Measurements from ENCODE around the gene PIP4K2B. TPM values are rescaled to one million over a fixed set of nuclear protein-coding genes. Genes with fewer than 3 reads are reported as not detected.

Gene PIP4K2B
- total RNA-seq, 2 experiments from 2014 or later = 33.0 to 38.6 TPM

- H3K36me3 ChIP-seq (ENCODE audit: insufficient read depth, low read length) = peaks cover 57% of the 10 kb centered on the region
- ChIA-PET CTCF (ENCODE audit: unreplicated experiment) (no interaction called here), POLR2A (no interaction called here)
- no peak overlapping the region for H3K27ac ChIP-seq (ENCODE audit: low read depth, low read length, poor library complexity, severe bottlenecking)
- H3K79me2 ChIP-seq (ENCODE audit: insufficient read depth, low read depth, low read length) = peaks cover 59% of the 10 kb centered on the region
- TF ChIP-seq, protein P1, sequence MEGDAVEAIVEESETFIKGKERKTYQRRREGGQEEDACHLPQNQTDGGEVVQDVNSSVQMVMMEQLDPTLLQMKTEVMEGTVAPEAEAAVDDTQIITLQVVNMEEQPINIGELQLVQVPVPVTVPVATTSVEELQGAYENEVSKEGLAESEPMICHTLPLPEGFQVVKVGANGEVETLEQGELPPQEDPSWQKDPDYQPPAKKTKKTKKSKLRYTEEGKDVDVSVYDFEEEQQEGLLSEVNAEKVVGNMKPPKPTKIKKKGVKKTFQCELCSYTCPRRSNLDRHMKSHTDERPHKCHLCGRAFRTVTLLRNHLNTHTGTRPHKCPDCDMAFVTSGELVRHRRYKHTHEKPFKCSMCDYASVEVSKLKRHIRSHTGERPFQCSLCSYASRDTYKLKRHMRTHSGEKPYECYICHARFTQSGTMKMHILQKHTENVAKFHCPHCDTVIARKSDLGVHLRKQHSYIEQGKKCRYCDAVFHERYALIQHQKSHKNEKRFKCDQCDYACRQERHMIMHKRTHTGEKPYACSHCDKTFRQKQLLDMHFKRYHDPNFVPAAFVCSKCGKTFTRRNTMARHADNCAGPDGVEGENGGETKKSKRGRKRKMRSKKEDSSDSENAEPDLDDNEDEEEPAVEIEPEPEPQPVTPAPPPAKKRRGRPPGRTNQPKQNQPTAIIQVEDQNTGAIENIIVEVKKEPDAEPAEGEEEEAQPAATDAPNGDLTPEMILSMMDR (conservative IDR thresholded peaks at IDR 0.05; ENCODE audit: low read length) = no peak
- no peak for TF ChIP-seq EZH2phosphoT487 (IDR thresholded peaks at IDR 0.05; ENCODE audit: borderline replicate concordance, low read depth, low read length)
- peaks cover 55% of the 10 kb centered on the region for H3K4me1 ChIP-seq (ENCODE audit: insufficient read depth, low read length, poor library complexity, severe bottlenecking)
- peak overlapping the region; percentile 80; the same call in 1 of the 2 replicates for H3K4me2 ChIP-seq (ENCODE audit: low read length)
- no peaks in the 10 kb centered on the region for H3K9me3 ChIP-seq (ENCODE audit: low read length)
- no peak for DNase-seq (ENCODE audit: low spot score)
- no peaks in the 10 kb centered on the region for H4K20me1 ChIP-seq (ENCODE audit: insufficient read depth, low read length)
- no peaks in the 10 kb centered on the region for H3K9me2 ChIP-seq (ENCODE audit: insufficient read depth, low read length)
- no TSS peak for BruUV-seq (replicated peaks)
- H2AFZ ChIP-seq (ENCODE audit: low read length) = no peak overlapping the region
- intact Hi-C loops (cut with micrococcal nuclease; ENCODE audit: unreplicated experiment) = no loop called here
- no peak overlapping the region for H3K4me3 ChIP-seq (ENCODE audit: low read depth, low read length, poor library complexity, severe bottlenecking)
Observed at GRCh38 chr17:38741461-38741860, 57.9 kb downstream of the PIP4K2B start.

GRCh38 chr17:38740806-38741205 lies 58.5 kb downstream of the PIP4K2B start:
- peak overlapping the region; percentile 20 for H3K27ac ChIP-seq (ENCODE audit: low read depth, low read length, poor library complexity, severe bottlenecking)
- no peak overlapping the region for H3K4me2 ChIP-seq (ENCODE audit: low read length)
- CTCF ChIA-PET (ENCODE audit: unreplicated experiment) = no interaction called here
- DNase-seq (ENCODE audit: low spot score) = no peak
- POLR2A ChIA-PET = no interaction called here
- H3K79me2 ChIP-seq (ENCODE audit: insufficient read depth, low read depth, low read length) = peaks cover 52% of the 10 kb centered on the region
- no peak overlapping the region for H2AFZ ChIP-seq (ENCODE audit: low read length)
- no TSS peak for BruUV-seq (replicated peaks)
- no peaks in the 10 kb centered on the region for H3K9me3 ChIP-seq (ENCODE audit: low read length)
- intact Hi-C loops (cut with micrococcal nuclease; ENCODE audit: unreplicated experiment) = no loop called here
- peaks cover 53% of the 10 kb centered on the region for H3K4me1 ChIP-seq (ENCODE audit: insufficient read depth, low read length, poor library complexity, severe bottlenecking)
- no peaks in the 10 kb centered on the region for H3K9me2 ChIP-seq (ENCODE audit: insufficient read depth, low read length)
- TF ChIP-seq, protein P1 (conservative IDR thresholded peaks at IDR 0.05; ENCODE audit: low read length) = no peak
- no peak for TF ChIP-seq EZH2phosphoT487 (IDR thresholded peaks at IDR 0.05; ENCODE audit: borderline replicate concordance, low read depth, low read length)
- no peak overlapping the region for H3K4me3 ChIP-seq (ENCODE audit: low read depth, low read length, poor library complexity, severe bottlenecking)
- H4K20me1 ChIP-seq (ENCODE audit: insufficient read depth, low read length) = no peaks in the 10 kb centered on the region
- H3K36me3 ChIP-seq (ENCODE audit: insufficient read depth, low read length) = peaks cover 63% of the 10 kb centered on the region

DNA sequence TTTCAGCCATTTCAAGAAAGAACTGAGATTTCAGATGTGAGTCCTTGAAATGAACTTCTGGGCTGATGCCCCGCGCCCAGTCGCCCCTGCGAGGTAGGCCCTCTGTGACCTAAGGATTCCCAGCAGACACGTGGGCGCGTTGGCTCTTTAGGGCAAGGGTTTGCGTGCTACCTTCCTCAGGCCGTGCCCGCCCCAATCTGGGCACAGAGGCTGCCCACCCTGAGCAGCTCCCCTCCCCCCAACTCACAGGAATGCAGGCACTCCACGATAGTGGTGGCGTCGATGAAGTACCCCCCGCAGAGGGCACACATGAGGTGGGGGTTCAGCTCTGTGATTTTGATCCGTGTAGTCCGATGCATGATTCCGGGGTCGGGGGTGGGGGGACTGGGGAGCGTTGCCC lies 59.3 kb downstream of the PIP4K2B start:
- peaks cover 44% of the 10 kb centered on the region for H3K79me2 ChIP-seq (ENCODE audit: insufficient read depth, low read depth, low read length)

More for the DNA sequence above, 59.3 kb downstream of the PIP4K2B start:
- Histone ChIP-seq H3K4me1 (ENCODE audit: insufficient read depth, low read length, poor library complexity, severe bottlenecking) (peaks cover 49% of the 10 kb centered on the region), H2AFZ (ENCODE audit: low read length) (no peak overlapping the region), H4K20me1 (ENCODE audit: insufficient read depth, low read length) (no peaks in the 10 kb centered on the region), H3K9me2 (ENCODE audit: insufficient read depth, low read length) (no peaks in the 10 kb centered on the region), H3K36me3 (ENCODE audit: insufficient read depth, low read length) (peaks cover 69% of the 10 kb centered on the region), H3K4me2 (ENCODE audit: low read length) (no peak overlapping the region), H3K27ac (ENCODE audit: low read depth, low read length, poor library complexity, severe bottlenecking) (no peak overlapping the region), H3K9me3 (ENCODE audit: low read length) (no peaks in the 10 kb centered on the region), H3K4me3 (ENCODE audit: low read depth, low read length, poor library complexity, severe bottlenecking) (no peak overlapping the region)
- intact Hi-C loops (cut with micrococcal nuclease; ENCODE audit: unreplicated experiment) = no loop called here
- CTCF ChIA-PET (ENCODE audit: unreplicated experiment) = no interaction called here
- no peak for TF ChIP-seq EZH2phosphoT487 (IDR thresholded peaks at IDR 0.05; ENCODE audit: borderline replicate concordance, low read depth, low read length)
- TF ChIP-seq, protein P1 (conservative IDR thresholded peaks at IDR 0.05; ENCODE audit: low read length) = no peak
- POLR2A ChIA-PET = no interaction called here
- DNase-seq (ENCODE audit: low spot score) = no peak
- no TSS peak for BruUV-seq (replicated peaks)

Measured in OCI-LY7 (cell line).